HG02610 (cell line): ENCODE data around the gene ZSWIM3.

Source experiments
- ATAC-seq: cut with Tn5 transposase; IDR thresholded peaks from one replicate; pipeline ENCODE4 v1.9.1; 2021; ENCODE audit warnings: mild to moderate bottlenecking, moderate library complexity; ENCODE audit not compliant: unreplicated experiment

Gene ZSWIM3

GRCh38 chr20:45832619-45833018 is 24.8 kb upstream of the ZSWIM3 start:
- no peak for ATAC-seq

- ATAC-seq: peak; percentile 47
Observed at GRCh38 chr20:45833030-45833882, 24.2 kb upstream of the ZSWIM3 start, which contains the start of gene SNX21. SNX21 (plus strand) TSS chr20:45833799; CDS start chr20:45833920, 121 bp downstream.

- peak; percentile 54 for ATAC-seq
Observed at GRCh38 chr20:45833883-45834796, 23.3 kb upstream of the ZSWIM3 start.

GRCh38 chr20:45834797-45835161 is 22.6 kb upstream of the ZSWIM3 start:
- no peak for ATAC-seq

GRCh38 chr20:45835329-45835765 is 22.1 kb upstream of the ZSWIM3 start:
- no peak for ATAC-seq

GRCh38 chr20:45835825-45836224 is 21.6 kb upstream of the ZSWIM3 start:
- ATAC-seq: no peak

- ATAC-seq: no peak
Observed at GRCh38 chr20:45836841-45837240, 20.6 kb upstream of the ZSWIM3 start.

- no peak for ATAC-seq
Observed at GRCh38 chr20:45840700-45841198, 16.7 kb upstream of the ZSWIM3 start.

GRCh38 chr20:45841407-45842129 is 15.8 kb upstream of the ZSWIM3 start:
- no peak for ATAC-seq

GRCh38 chr20:45842169-45842812 is 15.1 kb upstream of the ZSWIM3 start:
- peak; percentile 57 for ATAC-seq

- no peak for ATAC-seq
Observed at GRCh38 chr20:45843506-45843905, 13.9 kb upstream of the ZSWIM3 start.

- no peak for ATAC-seq
Observed at GRCh38 chr20:45845452-45845851, 12.0 kb upstream of the ZSWIM3 start.

GRCh38 chr20:45848421-45848820 is 9.0 kb upstream of the ZSWIM3 start:
- ATAC-seq: no peak

- ATAC-seq: no peak
Observed at GRCh38 chr20:45848969-45849582, 8.3 kb upstream of the ZSWIM3 start.

- ATAC-seq: no peak
Observed at GRCh38 chr20:45850238-45850637, 7.2 kb upstream of the ZSWIM3 start.

- no peak for ATAC-seq
Observed at GRCh38 chr20:45850926-45851325, 6.5 kb upstream of the ZSWIM3 start.

GRCh38 chr20:45851501-45851900 is 5.9 kb upstream of the ZSWIM3 start:
- ATAC-seq: no peak

- ATAC-seq: no peak
Observed at GRCh38 chr20:45852326-45852725, 5.1 kb upstream of the ZSWIM3 start.

- ATAC-seq: no peak
Observed at GRCh38 chr20:45853484-45853883, 3.9 kb upstream of the ZSWIM3 start.

GRCh38 chr20:45857882-45858216 is 435 bp downstream of the ZSWIM3 start:
- ATAC-seq: peak; percentile 24
